Rectal smooth muscle tissue (tissue), 1 donor: ENCODE results near the gene CEP72.
A peak's percentile ranks its signal among the peaks of the same experiment; 100 is the strongest.
"Not testable (repeated sequence)": the region's sequence is repeated elsewhere in the genome, so short reads cannot be mapped to it uniquely, and the experiment has no call there.

Experiments
- H3K27ac ChIP-seq: one replicate; pipeline ENCODE4 v1.7.0; 2013; ENCODE audit warnings: low read depth, low read length, inconsistent platforms
- H3K27me3 ChIP-seq: one replicate; pipeline ENCODE4 v1.7.0; 2013; ENCODE audit warnings: low read length; ENCODE audit not compliant: control insufficient read depth, insufficient read depth
- H3K36me3 ChIP-seq: one replicate; pipeline ENCODE4 v1.7.0; 2013; ENCODE audit warnings: low read length; ENCODE audit not compliant: control insufficient read depth, insufficient read depth
- H3K4me1 ChIP-seq: one replicate; pipeline ENCODE4 v1.7.0; 2013; ENCODE audit warnings: low read length; ENCODE audit not compliant: control insufficient read depth, insufficient read depth
- H3K4me3 ChIP-seq: one replicate; pipeline ENCODE4 v1.7.0; 2013; ENCODE audit warnings: low read length
- H3K9ac ChIP-seq: one replicate; pipeline ENCODE4 v1.7.0; 2013; ENCODE audit warnings: low read length

The CEP72 gene

DNA sequence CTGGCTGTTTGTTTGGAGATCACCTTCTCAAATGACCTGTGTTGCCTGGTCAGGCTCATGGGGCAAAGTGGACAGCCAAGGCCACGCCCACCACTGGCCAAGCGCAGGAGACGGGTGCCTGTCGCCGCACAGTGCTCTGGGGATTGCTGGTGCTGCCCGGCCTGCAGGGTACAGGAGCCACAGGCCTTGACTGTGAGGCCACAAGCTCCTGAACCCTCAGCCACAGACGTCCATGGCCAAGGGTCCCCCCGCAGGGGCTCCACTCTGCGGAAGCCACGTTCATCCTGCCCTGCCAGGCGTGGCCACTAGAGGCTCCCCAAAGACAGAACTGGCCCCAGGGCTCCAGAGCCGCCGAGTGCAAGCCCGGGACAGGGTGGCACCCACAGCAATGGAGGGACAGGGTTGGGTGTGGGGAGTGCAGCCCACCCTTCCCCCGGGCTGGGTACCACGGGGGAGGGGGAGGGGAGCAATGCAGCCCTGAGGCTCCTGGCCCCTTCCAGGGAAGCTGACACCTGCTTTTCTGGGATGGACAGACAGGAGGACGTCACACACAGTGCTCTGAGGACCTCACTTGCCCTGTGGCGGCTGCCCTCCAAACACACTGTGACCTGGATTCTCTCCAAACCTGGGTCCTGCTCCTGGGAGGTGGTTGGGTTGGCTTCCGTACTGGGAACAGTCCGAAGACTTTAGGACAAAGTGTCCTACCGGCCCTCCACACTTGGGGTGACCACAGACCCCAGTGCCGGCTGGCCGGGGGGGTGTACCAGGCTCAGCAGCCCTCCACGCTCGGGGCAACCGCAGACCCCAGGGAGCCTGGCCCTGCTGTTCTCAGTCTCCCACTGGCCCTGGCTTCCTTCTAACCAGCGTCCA is 59.6 kb downstream of the CEP72 start:
- Histone ChIP-seq H3K9ac (no peak overlapping the region), H3K36me3 (no peaks in the 10 kb centered on the region), H3K27ac (peak overlapping the region; percentile 60), H3K4me3 (peak overlapping the region; percentile 27), H3K27me3 (no peaks in the 10 kb centered on the region), H3K4me1 (peaks cover 42% of the 10 kb centered on the region)

DNA sequence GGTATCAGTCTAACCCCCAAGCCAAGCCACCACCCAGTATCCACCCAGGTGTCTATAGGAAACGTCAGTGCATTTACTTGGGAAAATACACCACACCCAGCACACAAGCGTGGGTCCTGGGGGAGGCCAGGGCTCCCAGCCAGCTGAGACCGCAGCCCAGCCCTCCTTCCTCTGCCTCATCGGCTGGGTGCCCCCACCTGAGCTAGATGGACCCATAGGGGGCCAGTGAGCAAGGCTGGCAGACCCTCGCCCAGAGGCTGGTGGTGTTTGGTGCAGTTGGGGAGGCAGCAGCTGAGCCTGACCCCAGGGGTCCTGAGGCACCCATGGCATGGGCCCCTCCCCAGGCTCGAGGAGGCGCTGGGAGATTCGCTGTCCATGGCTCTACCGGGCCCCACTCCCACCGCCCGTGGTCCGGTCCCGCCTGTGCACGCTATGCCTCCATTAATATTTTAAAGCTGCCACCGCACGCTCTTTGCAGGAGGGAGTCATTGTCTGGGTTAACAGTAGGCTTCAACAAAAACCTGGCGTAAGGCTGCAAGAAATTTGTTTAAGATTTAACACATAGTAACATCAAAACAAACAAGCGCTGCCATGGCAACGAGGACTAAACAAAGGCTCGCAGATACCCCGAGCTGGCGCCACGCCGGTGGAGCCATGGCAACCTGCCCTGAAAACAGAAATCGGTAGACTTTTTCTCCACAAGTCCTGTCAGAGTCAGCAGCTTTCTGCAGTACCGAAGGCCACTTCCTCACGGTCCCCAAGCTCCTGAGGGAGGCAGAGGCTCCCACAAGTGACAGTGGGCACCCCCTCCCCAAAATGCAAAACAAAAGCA is 60.4 kb downstream of the CEP72 start:
- no peaks in the 10 kb centered on the region for H3K27me3 ChIP-seq
- peak overlapping the region; percentile 66 for H3K27ac ChIP-seq
- H3K4me1 ChIP-seq: peaks cover 42% of the 10 kb centered on the region
- H3K9ac ChIP-seq: no peak overlapping the region
- peak overlapping the region; percentile 27 for H3K4me3 ChIP-seq
- H3K36me3 ChIP-seq: no peaks in the 10 kb centered on the region

DNA sequence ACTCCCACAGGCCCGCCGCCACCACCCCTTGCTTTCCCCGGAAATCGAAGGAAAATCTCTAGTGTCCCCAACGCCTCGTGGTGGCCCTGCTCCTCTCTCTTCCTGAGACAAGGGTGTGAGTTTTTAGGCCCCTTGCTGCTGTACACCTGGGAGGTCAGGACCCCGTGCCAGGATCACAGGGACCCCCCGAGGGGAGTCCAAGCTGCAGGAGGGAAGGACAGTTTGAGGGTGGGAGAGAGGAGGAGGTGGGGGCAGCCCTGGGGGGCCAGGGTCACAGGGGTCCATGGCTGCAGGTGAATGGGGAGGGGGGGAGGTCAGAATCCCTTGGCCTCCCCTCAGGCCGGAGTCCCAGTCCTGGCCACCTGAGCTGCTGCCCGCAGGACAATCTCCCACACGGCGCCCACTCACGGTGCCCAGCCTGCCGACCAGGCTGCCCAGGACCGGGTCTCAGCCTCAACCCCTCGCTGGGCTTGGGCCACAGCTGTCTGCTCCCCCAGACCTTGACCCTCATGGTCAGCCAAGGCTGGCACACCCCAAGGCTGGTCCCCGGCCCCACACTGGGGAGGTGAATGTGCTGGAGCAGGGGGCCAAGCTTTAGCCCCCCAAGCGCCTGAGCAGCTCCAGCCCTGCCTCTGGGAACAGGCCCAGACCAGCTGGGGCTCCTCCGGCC is 61.2 kb downstream of the CEP72 start:
- Histone ChIP-seq H3K4me1 (peaks cover 42% of the 10 kb centered on the region), H3K36me3 (no peaks in the 10 kb centered on the region), H3K27ac (peak overlapping the region; percentile 66), H3K4me3 (peak overlapping the region; percentile 27), H3K27me3 (no peaks in the 10 kb centered on the region), H3K9ac (no peak overlapping the region)

DNA sequence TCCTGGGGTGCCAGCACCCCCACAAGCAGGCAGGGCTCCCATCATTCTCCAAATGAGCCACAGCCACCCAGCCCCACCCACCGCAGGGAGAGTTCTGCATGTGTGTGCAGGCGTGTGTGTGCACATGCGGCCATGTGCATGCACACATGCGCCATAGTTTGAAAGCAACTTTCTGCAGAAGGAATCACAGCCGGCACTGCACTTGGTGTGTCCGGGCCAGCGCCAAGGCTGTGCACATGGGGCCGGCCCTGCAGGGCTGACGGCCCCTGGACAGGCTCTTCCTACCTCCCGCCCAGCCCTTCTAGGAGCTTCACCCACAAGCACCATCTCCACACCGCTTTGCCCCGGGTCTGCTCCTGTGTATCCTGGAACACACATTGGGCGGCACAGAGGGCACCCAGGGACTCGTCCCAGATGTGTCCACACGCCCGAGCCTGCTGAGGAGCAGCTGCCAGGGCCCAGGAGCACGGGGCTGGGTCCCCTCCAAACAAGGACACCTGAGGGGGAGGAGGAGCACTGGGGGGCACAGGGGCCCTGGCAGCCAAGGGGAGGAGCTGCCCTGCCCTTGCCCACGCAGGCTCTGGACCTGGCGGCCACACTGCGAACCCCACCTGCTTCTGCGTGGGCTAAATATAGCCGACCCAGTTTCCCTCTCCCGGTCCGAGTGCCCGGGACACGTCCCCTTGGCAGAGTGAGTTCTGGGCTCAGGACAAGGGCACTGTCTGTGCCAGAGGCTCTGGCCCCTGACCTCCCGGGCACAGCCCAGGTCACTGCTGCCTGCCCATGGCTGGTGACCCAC is 61.9 kb downstream of the CEP72 start:
- Histone ChIP-seq H3K36me3 (no peaks in the 10 kb centered on the region), H3K9ac (no peak overlapping the region), H3K27ac (peak overlapping the region; percentile 66), H3K4me1 (peaks cover 42% of the 10 kb centered on the region), H3K4me3 (peak overlapping the region; percentile 7), H3K27me3 (no peaks in the 10 kb centered on the region)

DNA sequence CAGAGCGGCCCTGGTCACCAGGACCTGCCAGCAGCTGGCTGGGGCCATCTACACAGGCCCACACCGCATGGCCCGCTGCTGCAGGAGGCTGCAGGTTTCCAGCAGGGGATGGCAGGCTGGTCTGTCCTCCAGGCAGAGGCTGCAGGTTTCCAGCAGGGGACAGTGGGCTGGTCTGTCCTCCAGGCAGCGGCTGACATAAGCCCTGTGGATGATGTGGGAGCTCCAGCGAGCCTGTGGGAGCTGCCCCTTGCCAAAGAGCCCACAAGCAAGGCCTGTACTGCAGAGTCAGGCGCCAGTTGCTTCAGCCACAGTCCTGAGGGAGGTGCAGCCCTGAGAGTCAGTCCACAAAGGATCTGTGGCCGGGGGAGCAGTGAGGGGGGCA is 62.5 kb downstream of the CEP72 start:
- H3K4me3 ChIP-seq: no peak overlapping the region
- peak overlapping the region; percentile 66 for H3K27ac ChIP-seq
- peaks cover 38% of the 10 kb centered on the region for H3K4me1 ChIP-seq
- no peaks in the 10 kb centered on the region for H3K36me3 ChIP-seq
- no peak overlapping the region for H3K9ac ChIP-seq
- H3K27me3 ChIP-seq: no peaks in the 10 kb centered on the region

DNA sequence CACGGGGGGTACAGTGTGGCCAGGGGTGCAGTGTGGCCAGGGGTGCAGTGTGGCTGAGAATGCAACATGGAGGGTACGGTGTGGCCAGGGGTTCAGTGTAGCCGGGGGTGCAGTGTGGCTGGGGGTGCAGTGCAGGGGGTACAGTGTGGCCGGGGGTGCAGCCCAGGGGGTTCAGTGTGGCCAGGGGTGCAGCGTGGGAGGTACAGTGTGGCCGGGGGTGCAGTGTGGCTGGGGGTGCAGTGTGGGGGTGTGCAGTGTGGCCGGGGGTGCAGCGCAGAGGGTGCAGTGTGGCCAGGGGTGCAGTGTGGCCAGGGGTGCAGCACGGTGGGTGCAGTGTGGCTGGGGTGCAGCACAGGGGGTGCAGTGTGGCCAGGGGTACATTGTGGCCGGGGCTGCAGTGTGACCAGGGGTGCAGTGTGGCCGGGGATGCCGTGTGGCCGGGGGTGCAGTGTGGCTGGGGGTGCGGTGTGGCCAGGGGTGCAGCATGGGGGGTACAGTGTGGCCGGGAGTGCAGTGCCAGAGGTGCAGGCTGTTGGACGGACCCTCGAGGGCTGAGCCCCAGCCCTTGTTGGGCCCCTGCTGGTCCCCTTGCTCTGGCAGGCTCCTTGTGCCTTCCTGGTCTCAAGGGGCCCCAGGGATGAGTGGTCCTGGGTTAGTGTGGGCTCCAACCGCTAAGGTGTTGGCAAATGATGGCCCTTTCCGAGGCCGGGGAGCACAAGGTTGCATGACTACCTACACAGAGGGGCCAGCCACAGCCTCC is 63.2 kb downstream of the CEP72 start:
- no peaks in the 10 kb centered on the region for H3K36me3 ChIP-seq
- H3K27ac ChIP-seq: no peak overlapping the region
- no peak overlapping the region for H3K4me3 ChIP-seq
- H3K27me3 ChIP-seq: no peaks in the 10 kb centered on the region
- no peak overlapping the region for H3K9ac ChIP-seq
- peaks cover 38% of the 10 kb centered on the region for H3K4me1 ChIP-seq

DNA sequence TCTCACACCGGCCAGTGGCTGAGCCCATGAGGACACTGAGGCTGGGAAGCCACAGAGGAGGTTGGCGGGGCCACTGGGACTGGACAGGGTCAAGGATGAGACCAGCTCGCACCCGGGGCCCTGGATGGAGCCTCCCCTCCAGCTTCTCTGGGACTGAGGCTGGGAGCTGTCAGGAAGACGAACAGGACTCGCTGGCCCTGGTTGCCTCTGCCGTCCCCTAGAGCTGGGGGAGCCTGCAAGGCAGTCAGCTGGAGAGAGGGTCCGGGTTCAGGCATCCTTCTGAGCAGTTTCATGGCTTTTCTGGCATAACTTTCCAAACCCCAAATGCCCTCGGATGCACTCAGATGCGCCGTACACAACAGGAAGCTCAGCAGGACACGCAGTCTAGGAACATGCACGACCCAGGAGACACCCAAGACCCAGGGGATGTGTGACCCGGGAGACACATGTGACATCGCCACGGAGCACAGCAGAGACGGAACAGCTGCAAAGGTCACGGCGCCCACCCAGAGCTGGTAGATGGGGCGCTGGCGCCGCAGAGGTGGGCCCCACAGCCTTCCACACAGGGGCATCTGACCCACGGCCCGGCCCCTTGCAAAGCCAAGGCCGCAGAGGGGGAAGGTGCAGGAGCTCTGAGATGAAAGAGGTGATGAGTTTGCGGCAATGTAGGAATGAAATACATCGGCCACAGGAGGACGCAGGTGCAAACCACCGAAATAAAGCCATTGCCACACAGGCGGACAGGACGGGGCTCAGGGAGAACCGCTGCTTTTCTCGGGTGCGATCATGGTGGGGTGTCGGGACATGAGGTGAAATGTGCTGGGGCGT is 63.9 kb downstream of the CEP72 start:
- Histone ChIP-seq H3K4me1 (peaks cover 38% of the 10 kb centered on the region), H3K27ac (no peak overlapping the region), H3K27me3 (no peaks in the 10 kb centered on the region), H3K36me3 (no peaks in the 10 kb centered on the region), H3K9ac (no peak overlapping the region), H3K4me3 (no peak overlapping the region)

DNA sequence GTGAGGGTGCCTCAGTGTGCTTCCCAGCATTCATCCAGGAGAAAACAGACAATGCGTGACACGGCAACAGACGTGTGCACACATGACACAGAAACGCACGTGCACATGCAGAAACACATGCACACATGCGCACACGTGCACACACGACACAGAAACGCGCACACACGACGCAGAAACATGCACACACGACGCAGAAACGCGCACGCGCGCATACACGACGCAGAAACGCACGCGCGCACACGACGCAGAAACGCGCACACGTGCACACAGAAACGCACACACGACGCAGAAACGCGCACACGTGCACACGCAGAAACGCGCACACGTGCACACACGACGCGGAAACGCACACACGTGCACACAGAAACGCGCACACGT is 64.5 kb downstream of the CEP72 start:
- Histone ChIP-seq H3K27me3 (no peaks in the 10 kb centered on the region), H3K4me1 (peaks cover 34% of the 10 kb centered on the region), H3K36me3 (no peaks in the 10 kb centered on the region), H3K9ac (no peak overlapping the region), H3K27ac (no peak overlapping the region), H3K4me3 (no peak overlapping the region)

DNA sequence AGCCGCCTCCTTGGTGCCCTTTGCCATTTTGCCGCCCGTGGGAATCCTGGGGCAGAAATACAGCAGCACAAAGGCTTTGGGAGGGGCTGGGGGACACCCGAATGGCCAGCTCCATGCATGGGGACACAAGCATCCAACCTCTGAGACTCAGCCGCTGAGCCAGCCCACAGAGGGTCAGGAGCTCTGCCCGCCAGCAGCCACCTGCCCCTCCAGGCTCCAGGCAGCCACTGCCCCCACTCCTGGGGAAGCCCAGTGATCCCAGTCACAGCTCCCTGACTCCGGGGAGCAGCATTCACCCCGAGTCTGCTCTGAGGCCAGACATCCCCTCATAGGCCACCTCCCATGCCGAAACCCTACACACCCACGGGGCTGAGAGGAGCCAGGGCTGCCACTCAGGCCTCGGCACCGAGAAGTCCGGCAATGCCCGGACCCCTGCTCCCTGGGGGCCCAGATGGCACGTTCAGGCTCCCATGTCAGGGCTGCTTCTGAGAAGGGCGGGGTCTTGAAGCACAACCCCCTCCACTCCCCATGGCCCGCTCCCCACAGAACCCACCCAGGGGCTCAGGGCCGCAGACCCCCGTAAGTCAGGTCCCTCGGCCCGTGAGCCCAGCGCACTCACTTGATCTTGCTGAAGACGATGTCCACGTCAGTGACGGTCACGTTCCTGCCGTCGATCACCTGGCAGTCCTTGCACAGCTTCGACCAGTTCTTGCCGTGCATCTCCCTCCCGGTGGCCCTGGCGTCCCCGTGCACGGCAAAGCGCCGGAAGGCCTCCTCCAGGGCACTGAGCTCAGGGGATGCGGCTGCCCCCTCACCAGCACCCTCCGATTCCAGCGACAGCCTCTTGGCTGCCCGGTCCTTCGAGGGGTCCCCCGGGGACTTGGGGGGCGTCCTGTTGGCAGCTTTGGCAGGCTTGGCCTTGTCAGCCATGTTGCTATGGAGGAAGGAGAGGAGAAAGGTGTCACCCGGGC is 65.3 kb downstream of the CEP72 start:
- Histone ChIP-seq H3K9ac (no peak overlapping the region), H3K4me3 (no peak overlapping the region), H3K27ac (no peak overlapping the region), H3K27me3 (no peaks in the 10 kb centered on the region), H3K36me3 (no peaks in the 10 kb centered on the region), H3K4me1 (peaks cover 26% of the 10 kb centered on the region)

DNA sequence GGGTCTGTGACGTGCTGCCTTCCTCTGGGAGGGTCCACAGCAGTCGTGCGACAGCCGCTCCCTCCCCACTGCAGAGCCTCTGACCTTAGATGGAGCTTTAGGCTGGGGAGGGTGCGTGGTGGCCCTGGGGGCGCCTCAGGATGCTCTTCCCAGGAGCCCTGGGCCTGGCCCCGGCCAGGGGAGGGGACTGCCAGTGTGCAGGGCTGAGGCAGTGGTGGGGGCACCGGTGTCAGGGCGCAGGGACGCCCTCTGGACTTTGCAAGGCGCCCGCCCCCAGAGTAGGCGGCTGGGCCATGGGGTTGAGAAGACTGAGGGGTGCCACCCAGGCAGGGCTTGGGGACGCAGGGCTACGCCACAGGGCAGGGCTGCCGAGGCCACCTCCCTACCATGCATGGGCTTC is 66.4 kb downstream of the CEP72 start:
- H3K27ac ChIP-seq, H3K9ac ChIP-seq, H3K36me3 ChIP-seq, H3K4me3 ChIP-seq, H3K27me3 ChIP-seq: not testable (repeated sequence)
- peaks cover 15% of the 10 kb centered on the region for H3K4me1 ChIP-seq
